Body of pancreas (tissue), 4 donors: ENCODE measurements around the gene NFX1.

ENCODE experiments used
- CTCF ChIP-seq, 7 experiments: fragments of 450-650 bp in 4 of 7; fragments of 200-600 bp in 3 of 7; sonication (generic) in 3 of 7; IDR thresholded peaks; one replicate each; pipeline ENCODE4 v1.5.1; 2016 to 2019; ENCODE audit warnings: antibody characterized with exemption in 7 of 7
- POLR2A ChIP-seq, 3 donors: fragments of 450-650 bp; IDR thresholded peaks; one replicate each; pipeline ENCODE4 v1.6.1; 2016; ENCODE audit warnings: antibody characterized with exemption in 3 of 3, mild to moderate bottlenecking in 2 of 3

GRCh38 chr9:33378121-33378795 is 87.9 kb downstream of the NFX1 start:
- TF ChIP-seq CTCF (IDR thresholded peaks at IDR 0.05) (no peak), POLR2A (IDR thresholded peaks at IDR 0.05) (no peak)
